BJ (cell line): ENCODE measurements around the gene FIS1. TPM values are rescaled to one million over a fixed set of nuclear protein-coding genes. Genes with fewer than 3 reads are reported as not detected.
"Not testable (repeated sequence)": the region's sequence is repeated elsewhere in the genome, so short reads cannot be mapped to it uniquely, and the experiment has no call there.

ENCODE experiments used
- CTCF ChIA-PET: fragments of 350-600 bp; formaldehyde crosslinking; extraction: SDS; loops from one replicate; lab custom pipeline; 2021; ENCODE audit warnings: antibody characterized with exemption, inconsistent platforms; lab: Yijun Ruan, JAX
- POLR2A ChIA-PET: fragments of 300-600 bp; sonication (Branson Sonifier 250); formaldehyde crosslinking; extraction: SDS; loops from one replicate; lab custom pipeline; 2021; ENCODE audit warnings: antibody characterized with exemption; lab: Charles Lee
- DNase-seq: peaks from one replicate; pipeline ENCODE4 v3.0.0-alpha.2; 2011; ENCODE audit warnings: low read depth
- H3K27me3 ChIP-seq: 2 replicates; pipeline ENCODE4 v1.6.0; 2011; ENCODE audit warnings: low read length; ENCODE audit not compliant: control insufficient read depth, insufficient read depth
- H3K36me3 ChIP-seq: 2 replicates; pipeline ENCODE4 v1.5.1; 2011; ENCODE audit warnings: low read length; ENCODE audit not compliant: control insufficient read depth, insufficient read depth
- H3K4me3 ChIP-seq: 2 replicates; pipeline ENCODE4 v1.5.1; 2011; ENCODE audit warnings: low read depth, mild to moderate bottlenecking, control low read depth, low read length
- CTCF ChIP-seq: IDR thresholded peaks from 2 replicates; pipeline ENCODE4 v1.5.1; 2011; ENCODE audit warnings: low read depth, mild to moderate bottlenecking, control low read depth, inconsistent platforms, low read length, moderate library complexity; ENCODE audit not compliant: insufficient read depth
- polyA plus RNA-seq: library from polyadenylated mRNA; depleted of rRNA; stranded (reverse); fragments of >200 nt; gene quantifications from 2 replicates; pipeline ENCODE4 v1.2.3, GENCODE V29; 2011

FIS1 gene
- polyA plus RNA-seq, 1 experiment, result 329 TPM

- peaks cover 11% of the 10 kb centered on the region for H3K27me3 ChIP-seq
- H3K36me3 ChIP-seq, result peaks cover 18% of the 10 kb centered on the region
- DNase-seq, result no peak
- ChIA-PET POLR2A (interaction anchor here (0.7 kb wide), 1 partner anchor 50 kb away, joined by 4 read pairs; no protein-coding TSS in a partner anchor), CTCF (interaction anchor here (1.1 to 5.1 kb wide), 2 partner anchors 13 to 62 kb away, joined by 4 to 35 read pairs; no protein-coding TSS in a partner anchor)
- no peak overlapping the region for H3K4me3 ChIP-seq
- TF ChIP-seq CTCF, result no peak
Observed at GRCh38 chr7:101205901-101206664, 38.8 kb downstream of the FIS1 start.

- H3K4me3 ChIP-seq, DNase-seq, POLR2A ChIA-PET, H3K36me3 ChIP-seq: not testable (repeated sequence)
- CTCF ChIA-PET, result interaction anchor here (5.1 kb wide), 1 partner anchor 11 kb away, joined by 35 read pairs; no protein-coding TSS in a partner anchor
- H3K27me3 ChIP-seq, result peaks cover 19% of the 10 kb centered on the region
Observed at GRCh38 chr7:101203740-101204738, 40.8 kb downstream of the FIS1 start.

- H3K36me3 ChIP-seq, result peaks cover 2% of the 10 kb centered on the region; the same call in 1 of the 2 replicates
- H3K4me3 ChIP-seq, result no peak overlapping the region
- ChIA-PET POLR2A (no interaction called here), CTCF (interaction anchor here (1.5 to 5.1 kb wide), 2 partner anchors 9 to 58 kb away, joined by 4 to 35 read pairs; no protein-coding TSS in a partner anchor)
- DNase-seq, result no peak
- H3K27me3 ChIP-seq, result peaks cover 19% of the 10 kb centered on the region
- TF ChIP-seq CTCF, result no peak
Observed at GRCh38 chr7:101202603-101202918, 42.3 kb downstream of the FIS1 start.

- Histone ChIP-seq H3K27me3 (peaks cover 19% of the 10 kb centered on the region), H3K36me3 (no peaks in the 10 kb centered on the region), H3K4me3 (no peak overlapping the region; the same call in 1 of the 2 replicates)
- CTCF ChIA-PET, result interaction anchor here (1.5 to 5.1 kb wide), 3 partner anchors 8 to 58 kb away, joined by 4 to 35 read pairs (median 10); no protein-coding TSS in a partner anchor
- TF ChIP-seq CTCF, result no peak
- no peak for DNase-seq
- POLR2A ChIA-PET, result no interaction called here
Observed at GRCh38 chr7:101201695-101202602, 42.9 kb downstream of the FIS1 start.
